Activated CD4-positive, alpha-beta T cell treated with anti-CD3 and anti-CD28 coated beads, Interleukin-2, amount 50 U/mL, for 16 hours (primary cell): ENCODE data around the gene SH3RF3.

Source experiments
- DNase-seq: peaks from one replicate; pipeline ENCODE4 v3.0.0-alpha.2; 2020

Gene SH3RF3

GRCh38 chr2:109266998-109267854, 138.2 kb downstream of the SH3RF3 start:
- DNase-seq, result no peak

GRCh38 chr2:109268916-109269315, 139.9 kb downstream of the SH3RF3 start:
- DNase-seq, result no peak

GRCh38 chr2:109269706-109270504, 140.9 kb downstream of the SH3RF3 start:
- no peak for DNase-seq

- DNase-seq, result no peak
Observed at GRCh38 chr2:109270505-109271312, 141.7 kb downstream of the SH3RF3 start.

- DNase-seq, result no peak
Observed at GRCh38 chr2:109271920-109272319, 142.9 kb downstream of the SH3RF3 start.

- no peak for DNase-seq
Observed at GRCh38 chr2:109272461-109272860, 143.5 kb downstream of the SH3RF3 start.

GRCh38 chr2:109275120-109276012, 146.4 kb downstream of the SH3RF3 start:
- DNase-seq, result no peak

GRCh38 chr2:109277406-109277805, 148.4 kb downstream of the SH3RF3 start:
- no peak for DNase-seq

- DNase-seq, result no peak
Observed at GRCh38 chr2:109279243-109279860, 150.3 kb downstream of the SH3RF3 start.

GRCh38 chr2:109280804-109281203, 151.8 kb downstream of the SH3RF3 start:
- DNase-seq, result no peak

GRCh38 chr2:109282360-109282759, 153.4 kb downstream of the SH3RF3 start:
- DNase-seq, result no peak

- DNase-seq, result no peak
Observed at GRCh38 chr2:109282865-109283264, 153.9 kb downstream of the SH3RF3 start.

GRCh38 chr2:109284826-109285225, 155.8 kb downstream of the SH3RF3 start:
- DNase-seq, result no peak

GRCh38 chr2:109285244-109285651, 156.2 kb downstream of the SH3RF3 start:
- DNase-seq, result no peak

- DNase-seq, result no peak
Observed at GRCh38 chr2:109287413-109287812, 158.4 kb downstream of the SH3RF3 start.

GRCh38 chr2:109287838-109288237, 158.8 kb downstream of the SH3RF3 start:
- no peak for DNase-seq

GRCh38 chr2:109288544-109289368, 159.8 kb downstream of the SH3RF3 start:
- DNase-seq, result no peak

- DNase-seq, result no peak
Observed at GRCh38 chr2:109289504-109290222, 160.7 kb downstream of the SH3RF3 start.

GRCh38 chr2:109290887-109291643, 162.1 kb downstream of the SH3RF3 start:
- no peak for DNase-seq
